Measurements from ENCODE around the gene LRRC8C.

DNA sequence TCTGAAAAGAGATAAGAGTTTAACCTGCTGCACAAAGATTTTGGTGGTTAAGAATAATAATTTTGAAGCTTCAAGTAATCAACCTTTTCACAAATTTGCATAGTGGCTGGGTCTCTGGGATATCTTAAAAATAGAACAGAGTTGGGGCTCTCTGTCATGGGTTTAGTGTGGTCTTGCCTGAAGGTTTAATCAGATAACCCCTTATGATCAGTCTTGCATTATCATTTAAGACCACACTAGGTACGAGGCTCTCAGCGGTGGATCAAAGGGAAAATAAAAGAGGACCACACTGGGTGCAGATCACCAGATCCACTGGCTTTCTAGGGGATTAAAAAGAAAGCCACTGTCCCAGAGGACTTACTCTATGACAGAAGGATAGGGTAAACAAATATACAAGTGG lies 19.5 kb downstream of the LRRC8C start:
- TF ChIP-seq, protein P1, sequence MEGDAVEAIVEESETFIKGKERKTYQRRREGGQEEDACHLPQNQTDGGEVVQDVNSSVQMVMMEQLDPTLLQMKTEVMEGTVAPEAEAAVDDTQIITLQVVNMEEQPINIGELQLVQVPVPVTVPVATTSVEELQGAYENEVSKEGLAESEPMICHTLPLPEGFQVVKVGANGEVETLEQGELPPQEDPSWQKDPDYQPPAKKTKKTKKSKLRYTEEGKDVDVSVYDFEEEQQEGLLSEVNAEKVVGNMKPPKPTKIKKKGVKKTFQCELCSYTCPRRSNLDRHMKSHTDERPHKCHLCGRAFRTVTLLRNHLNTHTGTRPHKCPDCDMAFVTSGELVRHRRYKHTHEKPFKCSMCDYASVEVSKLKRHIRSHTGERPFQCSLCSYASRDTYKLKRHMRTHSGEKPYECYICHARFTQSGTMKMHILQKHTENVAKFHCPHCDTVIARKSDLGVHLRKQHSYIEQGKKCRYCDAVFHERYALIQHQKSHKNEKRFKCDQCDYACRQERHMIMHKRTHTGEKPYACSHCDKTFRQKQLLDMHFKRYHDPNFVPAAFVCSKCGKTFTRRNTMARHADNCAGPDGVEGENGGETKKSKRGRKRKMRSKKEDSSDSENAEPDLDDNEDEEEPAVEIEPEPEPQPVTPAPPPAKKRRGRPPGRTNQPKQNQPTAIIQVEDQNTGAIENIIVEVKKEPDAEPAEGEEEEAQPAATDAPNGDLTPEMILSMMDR (conservative IDR thresholded peaks at IDR 0.05; ENCODE audit: low read depth in 2 of 2) = no peak
- TF ChIP-seq EZH2 (IDR thresholded peaks at IDR 0.05; ENCODE audit: low read depth, unreplicated experiment) (no peak), EZH2phosphoT487 (IDR thresholded peaks at IDR 0.05; ENCODE audit: unreplicated experiment) (no peak), POLR2AphosphoS5 (IDR thresholded peaks at IDR 0.05; ENCODE audit: low read depth) (no peak), ZNF114 (CRISPR knock-in tag; IDR thresholded peaks at IDR 0.05) (no peak), STAT1 (IDR thresholded peaks at IDR 0.05; ENCODE audit: unreplicated experiment) (no peak), CREB1 (CRISPR knock-in tag; IDR thresholded peaks at IDR 0.05; ENCODE audit: low read depth) (no peak), JUNB (IDR thresholded peaks at IDR 0.05; ENCODE audit: unreplicated experiment) (no peak), NANOG (IDR thresholded peaks at IDR 0.05; ENCODE audit: borderline replicate concordance) (no peak)
- TF ChIP-seq, protein P2, sequence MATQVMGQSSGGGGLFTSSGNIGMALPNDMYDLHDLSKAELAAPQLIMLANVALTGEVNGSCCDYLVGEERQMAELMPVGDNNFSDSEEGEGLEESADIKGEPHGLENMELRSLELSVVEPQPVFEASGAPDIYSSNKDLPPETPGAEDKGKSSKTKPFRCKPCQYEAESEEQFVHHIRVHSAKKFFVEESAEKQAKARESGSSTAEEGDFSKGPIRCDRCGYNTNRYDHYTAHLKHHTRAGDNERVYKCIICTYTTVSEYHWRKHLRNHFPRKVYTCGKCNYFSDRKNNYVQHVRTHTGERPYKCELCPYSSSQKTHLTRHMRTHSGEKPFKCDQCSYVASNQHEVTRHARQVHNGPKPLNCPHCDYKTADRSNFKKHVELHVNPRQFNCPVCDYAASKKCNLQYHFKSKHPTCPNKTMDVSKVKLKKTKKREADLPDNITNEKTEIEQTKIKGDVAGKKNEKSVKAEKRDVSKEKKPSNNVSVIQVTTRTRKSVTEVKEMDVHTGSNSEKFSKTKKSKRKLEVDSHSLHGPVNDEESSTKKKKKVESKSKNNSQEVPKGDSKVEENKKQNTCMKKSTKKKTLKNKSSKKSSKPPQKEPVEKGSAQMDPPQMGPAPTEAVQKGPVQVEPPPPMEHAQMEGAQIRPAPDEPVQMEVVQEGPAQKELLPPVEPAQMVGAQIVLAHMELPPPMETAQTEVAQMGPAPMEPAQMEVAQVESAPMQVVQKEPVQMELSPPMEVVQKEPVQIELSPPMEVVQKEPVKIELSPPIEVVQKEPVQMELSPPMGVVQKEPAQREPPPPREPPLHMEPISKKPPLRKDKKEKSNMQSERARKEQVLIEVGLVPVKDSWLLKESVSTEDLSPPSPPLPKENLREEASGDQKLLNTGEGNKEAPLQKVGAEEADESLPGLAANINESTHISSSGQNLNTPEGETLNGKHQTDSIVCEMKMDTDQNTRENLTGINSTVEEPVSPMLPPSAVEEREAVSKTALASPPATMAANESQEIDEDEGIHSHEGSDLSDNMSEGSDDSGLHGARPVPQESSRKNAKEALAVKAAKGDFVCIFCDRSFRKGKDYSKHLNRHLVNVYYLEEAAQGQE (IDR thresholded peaks at IDR 0.05; ENCODE audit: unreplicated experiment) = no peak
- TF ChIP-seq, protein P3, sequence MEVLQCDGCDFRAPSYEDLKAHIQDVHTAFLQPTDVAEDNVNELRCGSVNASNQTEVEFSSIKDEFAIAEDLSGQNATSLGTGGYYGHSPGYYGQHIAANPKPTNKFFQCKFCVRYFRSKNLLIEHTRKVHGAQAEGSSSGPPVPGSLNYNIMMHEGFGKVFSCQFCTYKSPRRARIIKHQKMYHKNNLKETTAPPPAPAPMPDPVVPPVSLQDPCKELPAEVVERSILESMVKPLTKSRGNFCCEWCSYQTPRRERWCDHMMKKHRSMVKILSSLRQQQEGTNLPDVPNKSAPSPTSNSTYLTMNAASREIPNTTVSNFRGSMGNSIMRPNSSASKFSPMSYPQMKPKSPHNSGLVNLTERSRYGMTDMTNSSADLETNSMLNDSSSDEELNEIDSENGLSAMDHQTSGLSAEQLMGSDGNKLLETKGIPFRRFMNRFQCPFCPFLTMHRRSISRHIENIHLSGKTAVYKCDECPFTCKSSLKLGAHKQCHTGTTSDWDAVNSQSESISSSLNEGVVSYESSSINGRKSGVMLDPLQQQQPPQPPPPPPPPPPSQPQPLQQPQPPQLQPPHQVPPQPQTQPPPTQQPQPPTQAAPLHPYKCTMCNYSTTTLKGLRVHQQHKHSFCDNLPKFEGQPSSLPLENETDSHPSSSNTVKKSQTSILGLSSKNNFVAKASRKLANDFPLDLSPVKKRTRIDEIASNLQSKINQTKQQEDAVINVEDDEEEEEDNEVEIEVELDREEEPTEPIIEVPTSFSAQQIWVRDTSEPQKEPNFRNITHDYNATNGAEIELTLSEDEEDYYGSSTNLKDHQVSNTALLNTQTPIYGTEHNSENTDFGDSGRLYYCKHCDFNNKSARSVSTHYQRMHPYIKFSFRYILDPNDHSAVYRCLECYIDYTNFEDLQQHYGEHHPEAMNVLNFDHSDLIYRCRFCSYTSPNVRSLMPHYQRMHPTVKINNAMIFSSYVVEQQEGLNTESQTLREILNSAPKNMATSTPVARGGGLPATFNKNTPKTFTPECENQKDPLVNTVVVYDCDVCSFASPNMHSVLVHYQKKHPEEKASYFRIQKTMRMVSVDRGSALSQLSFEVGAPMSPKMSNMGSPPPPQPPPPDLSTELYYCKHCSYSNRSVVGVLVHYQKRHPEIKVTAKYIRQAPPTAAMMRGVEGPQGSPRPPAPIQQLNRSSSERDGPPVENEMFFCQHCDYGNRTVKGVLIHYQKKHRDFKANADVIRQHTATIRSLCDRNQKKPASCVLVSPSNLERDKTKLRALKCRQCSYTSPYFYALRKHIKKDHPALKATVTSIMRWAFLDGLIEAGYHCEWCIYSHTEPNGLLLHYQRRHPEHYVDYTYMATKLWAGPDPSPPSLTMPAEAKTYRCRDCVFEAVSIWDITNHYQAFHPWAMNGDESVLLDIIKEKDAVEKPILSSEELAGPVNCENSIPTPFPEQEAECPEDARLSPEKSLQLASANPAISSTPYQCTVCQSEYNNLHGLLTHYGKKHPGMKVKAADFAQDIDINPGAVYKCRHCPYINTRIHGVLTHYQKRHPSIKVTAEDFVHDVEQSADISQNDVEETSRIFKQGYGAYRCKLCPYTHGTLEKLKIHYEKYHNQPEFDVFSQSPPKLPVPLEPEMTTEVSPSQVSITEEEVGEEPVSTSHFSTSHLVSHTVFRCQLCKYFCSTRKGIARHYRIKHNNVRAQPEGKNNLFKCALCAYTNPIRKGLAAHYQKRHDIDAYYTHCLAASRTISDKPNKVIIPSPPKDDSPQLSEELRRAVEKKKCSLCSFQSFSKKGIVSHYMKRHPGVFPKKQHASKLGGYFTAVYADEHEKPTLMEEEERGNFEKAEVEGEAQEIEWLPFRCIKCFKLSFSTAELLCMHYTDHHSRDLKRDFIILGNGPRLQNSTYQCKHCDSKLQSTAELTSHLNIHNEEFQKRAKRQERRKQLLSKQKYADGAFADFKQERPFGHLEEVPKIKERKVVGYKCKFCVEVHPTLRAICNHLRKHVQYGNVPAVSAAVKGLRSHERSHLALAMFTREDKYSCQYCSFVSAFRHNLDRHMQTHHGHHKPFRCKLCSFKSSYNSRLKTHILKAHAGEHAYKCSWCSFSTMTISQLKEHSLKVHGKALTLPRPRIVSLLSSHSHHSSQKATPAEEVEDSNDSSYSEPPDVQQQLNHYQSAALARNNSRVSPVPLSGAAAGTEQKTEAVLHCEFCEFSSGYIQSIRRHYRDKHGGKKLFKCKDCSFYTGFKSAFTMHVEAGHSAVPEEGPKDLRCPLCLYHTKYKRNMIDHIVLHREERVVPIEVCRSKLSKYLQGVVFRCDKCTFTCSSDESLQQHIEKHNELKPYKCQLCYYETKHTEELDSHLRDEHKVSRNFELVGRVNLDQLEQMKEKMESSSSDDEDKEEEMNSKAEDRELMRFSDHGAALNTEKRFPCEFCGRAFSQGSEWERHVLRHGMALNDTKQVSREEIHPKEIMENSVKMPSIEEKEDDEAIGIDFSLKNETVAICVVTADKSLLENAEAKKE (CRISPR knock-in tag; IDR thresholded peaks at IDR 0.05) = no peak

Measured in GM23338 (cell line).